ENCODE measurements around the gene PLP1.

DNA sequence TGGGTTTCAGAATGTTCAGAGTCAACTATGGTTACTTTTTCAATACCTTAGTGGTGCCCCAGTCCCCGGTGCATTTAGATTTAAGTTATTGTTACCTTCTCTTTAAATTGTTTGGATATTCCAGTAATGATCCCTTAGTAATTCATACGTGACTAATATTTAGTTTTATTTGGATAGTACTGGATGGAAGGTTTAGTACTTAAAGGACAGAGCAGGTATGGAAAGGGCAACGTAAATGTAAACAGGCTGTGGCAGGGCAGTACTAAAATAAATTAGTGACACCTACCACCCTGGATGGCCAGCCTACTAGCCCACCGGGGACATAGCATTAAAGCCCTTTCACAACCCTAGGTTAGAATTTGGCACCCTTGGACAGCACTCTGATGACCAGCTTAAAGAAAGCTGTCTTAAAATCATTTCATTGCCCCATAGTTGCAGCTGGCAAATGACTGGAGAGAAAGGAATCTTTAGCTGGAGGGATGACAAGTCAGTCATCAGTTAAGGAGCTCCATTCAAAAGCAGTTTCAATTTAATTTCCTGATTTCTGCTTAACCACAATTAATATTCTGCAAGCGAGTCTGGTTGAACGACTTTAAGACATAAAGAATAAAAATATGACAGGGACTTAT is 16.4 kb downstream of the PLP1 start:
- TF ChIP-seq, protein P1, sequence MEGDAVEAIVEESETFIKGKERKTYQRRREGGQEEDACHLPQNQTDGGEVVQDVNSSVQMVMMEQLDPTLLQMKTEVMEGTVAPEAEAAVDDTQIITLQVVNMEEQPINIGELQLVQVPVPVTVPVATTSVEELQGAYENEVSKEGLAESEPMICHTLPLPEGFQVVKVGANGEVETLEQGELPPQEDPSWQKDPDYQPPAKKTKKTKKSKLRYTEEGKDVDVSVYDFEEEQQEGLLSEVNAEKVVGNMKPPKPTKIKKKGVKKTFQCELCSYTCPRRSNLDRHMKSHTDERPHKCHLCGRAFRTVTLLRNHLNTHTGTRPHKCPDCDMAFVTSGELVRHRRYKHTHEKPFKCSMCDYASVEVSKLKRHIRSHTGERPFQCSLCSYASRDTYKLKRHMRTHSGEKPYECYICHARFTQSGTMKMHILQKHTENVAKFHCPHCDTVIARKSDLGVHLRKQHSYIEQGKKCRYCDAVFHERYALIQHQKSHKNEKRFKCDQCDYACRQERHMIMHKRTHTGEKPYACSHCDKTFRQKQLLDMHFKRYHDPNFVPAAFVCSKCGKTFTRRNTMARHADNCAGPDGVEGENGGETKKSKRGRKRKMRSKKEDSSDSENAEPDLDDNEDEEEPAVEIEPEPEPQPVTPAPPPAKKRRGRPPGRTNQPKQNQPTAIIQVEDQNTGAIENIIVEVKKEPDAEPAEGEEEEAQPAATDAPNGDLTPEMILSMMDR (IDR thresholded peaks at IDR 0.05): no peak
- TF ChIP-seq POLR2A (IDR thresholded peaks at IDR 0.05): no peak

All from esophagus squamous epithelium (tissue), 4 donors.